Right forelimb (tissue), 1 donor: ENCODE data around the gene FRAT1.
A peak's percentile ranks its signal among the peaks of the same experiment; 100 is the strongest.
"Not testable (repeated sequence)": the region's sequence is repeated elsewhere in the genome, so short reads cannot be mapped to it uniquely, and the experiment has no call there.

ENCODE experiments used
- DNase-seq: peaks from one replicate; pipeline ENCODE4 v3.0.0-alpha.2; 2018

The FRAT1 gene, protein sequence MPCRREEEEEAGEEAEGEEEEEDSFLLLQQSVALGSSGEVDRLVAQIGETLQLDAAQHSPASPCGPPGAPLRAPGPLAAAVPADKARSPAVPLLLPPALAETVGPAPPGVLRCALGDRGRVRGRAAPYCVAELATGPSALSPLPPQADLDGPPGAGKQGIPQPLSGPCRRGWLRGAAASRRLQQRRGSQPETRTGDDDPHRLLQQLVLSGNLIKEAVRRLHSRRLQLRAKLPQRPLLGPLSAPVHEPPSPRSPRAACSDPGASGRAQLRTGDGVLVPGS

DNA sequence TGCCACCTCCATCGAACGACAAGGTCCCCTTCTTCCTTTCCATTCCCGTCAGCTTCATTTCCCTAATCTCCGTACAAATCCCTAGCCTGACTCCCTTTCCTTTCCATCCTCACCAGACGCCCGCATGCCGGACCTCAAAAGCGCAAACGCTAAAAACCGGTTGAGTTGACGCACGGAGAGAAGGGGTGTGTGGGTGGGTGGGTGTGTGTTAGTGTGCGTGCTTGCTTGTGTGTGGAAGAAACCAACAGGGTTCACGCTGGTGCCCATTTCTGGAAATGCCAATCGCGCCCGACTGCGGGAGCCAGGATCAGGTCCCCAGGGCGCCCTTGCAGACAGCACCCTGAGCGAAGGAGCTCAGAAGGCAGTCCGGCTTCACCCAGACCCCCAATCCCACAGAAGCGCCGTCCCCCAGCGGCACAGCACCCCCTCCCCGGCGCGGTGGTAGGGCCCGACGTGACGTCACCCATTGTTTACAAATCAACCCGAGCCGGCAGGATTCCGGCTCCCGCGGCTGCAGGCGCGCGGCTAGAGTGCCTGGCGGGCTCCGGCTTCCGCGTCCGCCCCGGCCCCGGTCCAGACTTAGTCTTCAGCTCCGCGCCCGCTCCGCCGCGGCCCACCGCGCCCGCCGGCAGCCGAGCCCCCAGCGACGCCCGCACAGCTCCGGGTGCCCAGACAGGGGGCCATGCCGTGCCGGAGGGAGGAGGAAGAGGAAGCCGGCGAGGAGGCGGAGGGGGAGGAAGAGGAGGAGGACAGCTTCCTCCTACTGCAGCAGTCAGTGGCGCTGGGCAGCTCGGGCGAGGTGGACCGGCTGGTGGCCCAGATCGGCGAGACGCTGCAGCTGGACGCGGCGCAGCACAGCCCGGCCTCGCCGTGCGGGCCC, at the start of gene FRAT1:
Gene FRAT1 (plus strand): TSS at position 500 of the 880 bp plus-strand sequence. CDS start 183 bp downstream, at position 683.
- DNase-seq = peak; percentile 96

DNA sequence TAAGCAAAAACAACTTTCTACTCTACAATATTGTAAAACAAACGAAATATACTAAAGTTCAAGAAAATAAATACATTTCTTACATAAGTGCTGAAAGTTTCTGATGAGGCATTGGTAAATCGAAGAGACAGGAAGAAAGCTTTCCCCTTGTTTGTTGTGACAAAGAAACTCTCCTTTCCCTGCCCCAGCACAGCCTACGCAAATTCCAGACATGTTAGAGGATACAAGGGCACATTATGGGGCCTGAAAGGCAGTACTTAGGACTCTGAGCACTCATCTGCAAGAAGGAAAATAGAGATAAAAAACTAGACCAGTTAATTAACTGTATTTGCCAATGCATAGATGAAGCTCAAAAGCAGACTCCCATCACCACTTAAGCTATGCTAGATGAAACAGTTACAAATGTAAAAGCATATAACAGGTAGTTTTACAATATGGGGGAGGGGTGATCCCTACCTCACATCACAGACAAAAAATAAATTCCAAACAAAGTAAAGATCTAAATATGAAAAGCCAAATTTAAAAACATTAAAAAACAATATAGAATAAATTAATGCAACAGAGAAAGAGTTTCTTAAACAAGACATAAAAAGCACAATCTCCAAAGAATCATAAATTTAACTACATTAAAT, 48.4 kb upstream of the FRAT1 start:
- DNase-seq = no peak

DNA sequence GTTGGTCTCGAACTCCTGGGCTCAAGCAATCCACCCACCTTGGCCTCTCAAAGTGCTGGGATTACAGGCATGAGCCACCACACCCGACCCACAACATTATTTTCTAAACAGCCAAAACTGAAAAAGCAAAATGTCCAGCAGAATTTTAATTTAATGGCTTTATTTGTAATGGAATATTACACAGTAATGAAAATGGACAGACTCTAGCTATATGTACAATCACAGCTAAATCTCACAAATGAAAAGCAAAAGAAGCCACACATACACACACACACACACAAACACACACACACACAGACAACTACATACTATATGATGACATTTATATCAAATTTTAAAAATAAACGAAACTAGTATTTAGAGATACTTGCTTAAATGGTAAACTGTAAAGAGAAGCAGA, 45.4 kb upstream of the FRAT1 start:
- DNase-seq = no peak

DNA sequence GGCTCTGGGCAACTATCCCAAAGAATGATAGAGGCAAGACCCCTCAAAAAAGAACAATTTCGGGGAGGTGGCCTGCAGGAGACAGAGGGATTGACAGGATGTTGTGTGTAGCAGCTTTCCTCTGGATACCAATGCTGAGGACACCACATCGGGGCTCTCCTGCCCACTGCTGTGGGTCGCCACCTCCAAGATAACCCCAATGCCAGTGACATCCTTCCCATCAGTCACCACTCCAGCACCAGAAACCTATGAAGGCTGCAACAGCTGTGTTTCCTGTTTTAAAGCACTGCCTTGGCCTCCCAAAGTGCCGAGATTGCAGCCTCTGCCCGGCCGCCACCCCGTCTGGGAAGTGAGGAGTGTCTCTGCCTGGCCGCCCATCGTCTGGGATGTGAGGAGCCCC, 44.2 kb upstream of the FRAT1 start:
- DNase-seq = no peak

DNA sequence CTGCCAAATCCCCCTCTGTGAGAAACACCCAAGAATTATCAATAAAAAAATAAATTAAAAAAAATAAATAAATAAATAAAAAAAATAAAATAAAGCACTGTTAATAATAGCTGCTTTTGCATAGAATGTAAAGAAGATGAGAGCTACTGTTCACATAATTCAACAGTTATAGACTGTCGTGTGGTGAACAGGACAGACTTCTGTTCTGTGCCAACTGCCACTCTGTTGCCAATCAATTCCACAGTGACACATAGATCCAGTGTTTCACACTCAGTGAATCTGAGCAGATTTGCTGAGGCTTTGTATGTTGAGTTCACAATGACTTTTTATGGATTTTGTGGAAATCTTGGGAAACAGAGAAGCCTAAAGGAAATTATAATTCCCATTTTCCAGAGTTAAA, 41.5 kb upstream of the FRAT1 start:
- no peak for DNase-seq

DNA sequence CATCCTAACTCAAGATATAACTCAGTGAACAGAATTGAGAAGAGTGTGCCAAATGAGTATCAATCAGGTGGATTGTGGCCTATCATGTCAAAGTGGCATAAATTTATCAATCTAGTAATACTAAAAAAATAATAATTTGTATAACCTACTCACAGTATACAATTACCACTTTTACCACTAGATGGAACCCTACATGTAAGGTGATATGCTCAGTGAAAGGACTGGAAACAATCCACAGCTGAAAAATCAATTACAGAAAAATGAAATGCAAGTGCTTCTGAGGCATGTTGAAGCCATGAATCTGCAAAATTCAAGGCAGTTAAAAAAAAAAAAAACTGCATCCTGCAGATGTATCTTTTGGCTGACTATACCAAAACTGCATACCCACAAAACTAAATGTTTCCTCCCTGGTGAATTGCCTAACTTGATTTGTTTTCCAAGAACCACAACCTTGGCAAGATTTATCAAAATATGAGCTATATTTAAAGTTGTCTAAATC, 40.5 kb upstream of the FRAT1 start:
- DNase-seq = no peak

DNA sequence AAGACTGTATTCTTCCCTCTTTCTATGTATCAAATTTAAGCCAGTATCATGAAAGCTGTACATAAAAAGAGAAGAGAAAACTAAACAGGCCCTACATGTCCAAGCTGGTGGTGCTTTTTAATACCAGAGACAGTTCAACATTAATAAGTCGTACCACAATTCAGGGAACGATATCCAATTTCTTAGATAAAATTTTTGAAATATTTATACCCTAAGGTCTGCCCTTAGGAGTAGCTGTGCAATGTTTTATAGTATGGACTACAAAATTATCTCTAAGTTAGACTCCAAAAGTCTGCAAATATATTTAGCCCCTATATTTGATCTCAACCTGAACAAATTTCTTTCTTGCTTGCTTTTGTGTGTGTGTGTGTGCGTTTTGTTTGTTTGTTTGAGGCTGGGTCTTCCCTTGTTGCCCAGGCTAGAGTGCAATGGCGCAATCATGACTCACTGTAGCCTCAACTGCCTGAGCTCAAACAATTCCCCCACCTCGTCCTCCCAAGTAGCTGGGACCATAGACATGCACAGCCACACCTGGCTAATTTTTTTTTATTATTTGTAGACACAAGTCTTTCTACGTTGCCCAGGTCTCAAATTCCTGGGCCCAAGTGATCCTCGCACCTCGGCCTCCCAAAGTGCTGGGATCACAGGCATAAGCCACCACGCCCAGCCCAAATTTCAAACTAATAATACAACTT, 39.8 kb upstream of the FRAT1 start:
- DNase-seq = no peak

DNA sequence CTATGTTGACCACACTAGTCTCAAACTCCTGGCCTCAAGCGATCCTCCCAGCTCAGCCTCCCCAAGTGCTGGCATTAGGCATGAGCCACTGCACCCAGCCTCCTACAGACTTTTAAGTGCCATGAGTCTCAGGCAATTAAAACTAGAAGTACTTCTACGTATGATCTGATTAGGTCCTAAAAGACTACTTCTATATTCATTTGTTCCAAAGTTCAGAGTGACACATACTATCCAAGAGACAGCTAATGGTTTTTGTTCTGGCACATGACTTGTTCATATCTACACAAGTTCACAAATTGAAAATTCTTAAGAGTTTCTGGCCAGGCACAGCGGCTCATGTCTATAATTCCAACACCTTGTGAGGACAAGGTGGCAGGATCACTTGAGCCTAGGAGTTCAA, 38.3 kb upstream of the FRAT1 start:
- no peak for DNase-seq

DNA sequence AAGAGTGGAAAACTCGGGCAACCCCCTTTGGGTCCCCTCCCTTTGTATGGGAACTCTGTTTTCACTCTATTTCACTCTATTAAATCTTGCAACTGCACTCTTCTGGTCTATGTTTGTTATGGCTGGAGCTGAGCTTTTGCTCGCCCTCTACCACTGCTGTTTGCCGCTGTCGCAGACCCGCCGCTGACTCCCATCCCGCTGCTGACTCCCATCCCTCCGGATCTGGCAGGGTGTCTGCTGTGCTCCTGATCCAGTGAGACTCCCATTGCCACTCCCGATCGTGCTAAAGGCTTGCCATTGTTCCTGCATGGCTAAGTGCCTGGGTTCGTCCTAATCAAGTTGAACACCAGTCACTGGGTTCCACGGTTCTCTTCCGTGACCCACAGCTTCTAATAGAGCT, 29.0 kb upstream of the FRAT1 start:
- not testable (repeated sequence) for DNase-seq

DNA sequence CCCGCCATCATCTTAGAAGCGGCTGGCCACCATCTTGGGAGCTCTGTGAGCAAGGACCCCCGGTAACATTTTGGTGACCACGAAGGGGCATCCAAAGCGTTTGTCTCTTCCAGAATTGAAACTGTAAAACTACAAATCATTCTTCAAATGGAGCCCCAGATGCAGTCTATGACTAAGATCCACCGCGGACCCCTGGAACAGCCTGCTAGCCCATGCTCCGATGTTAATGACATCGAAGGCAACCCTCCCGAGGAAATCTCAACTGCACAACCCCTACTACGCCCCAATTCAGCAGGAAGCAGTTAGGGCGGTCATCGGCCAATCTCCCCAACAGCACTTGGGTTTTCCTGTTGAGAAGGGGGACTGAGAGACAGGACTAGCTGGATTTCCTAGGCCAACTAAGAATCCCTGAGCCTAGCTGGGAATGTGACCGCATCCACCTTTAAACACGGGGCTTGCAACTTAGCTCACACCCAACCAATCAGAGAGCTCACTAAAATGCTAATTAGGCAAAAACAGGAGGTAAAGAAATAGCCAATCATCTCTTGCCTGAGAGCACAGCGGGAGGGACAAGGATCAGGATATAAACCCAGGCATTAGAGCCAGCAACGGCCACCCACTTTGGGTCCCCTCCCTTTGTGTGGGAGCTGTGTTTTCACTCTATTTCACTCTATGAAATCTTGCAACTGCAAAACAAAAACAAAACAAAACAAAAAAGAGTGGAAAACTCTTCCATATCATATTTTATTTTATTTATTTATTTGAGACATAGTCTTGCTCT, 28.3 kb upstream of the FRAT1 start:
- not testable (repeated sequence) for DNase-seq

DNA sequence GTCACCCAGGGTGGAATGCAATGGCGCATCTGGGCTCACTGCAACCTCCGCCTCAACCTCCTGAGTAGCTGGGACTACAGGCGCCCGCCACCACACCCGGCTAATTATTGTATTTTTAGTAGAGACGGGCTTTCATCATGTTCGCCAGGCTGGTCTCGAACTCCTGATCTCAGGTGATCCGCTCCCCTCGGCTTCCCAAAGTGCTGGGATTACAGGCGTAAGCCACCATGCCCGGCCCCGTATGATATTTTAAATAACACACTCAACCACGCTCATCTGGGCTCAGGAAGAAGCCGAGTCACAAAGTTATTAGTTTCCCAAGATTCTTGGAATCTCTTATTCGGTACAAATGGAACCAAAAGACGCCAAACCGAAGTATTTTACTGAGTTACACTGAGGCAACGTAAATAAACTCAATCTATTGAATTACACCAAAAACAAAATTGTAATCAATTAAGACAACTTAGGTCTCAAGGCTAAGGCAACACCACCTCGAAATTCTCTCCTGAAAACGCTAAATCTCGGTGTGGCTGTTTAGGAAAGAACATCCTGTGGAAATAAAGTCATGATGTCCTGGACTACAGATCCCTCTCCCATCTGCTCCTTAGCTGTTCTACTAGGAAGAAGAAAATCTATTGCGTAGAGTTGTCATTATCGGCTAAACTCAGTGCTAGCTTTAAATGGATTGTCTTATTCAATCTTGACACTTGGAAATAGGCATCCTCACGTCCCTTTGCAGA, 27.5 kb upstream of the FRAT1 start:
- DNase-seq = no peak

DNA sequence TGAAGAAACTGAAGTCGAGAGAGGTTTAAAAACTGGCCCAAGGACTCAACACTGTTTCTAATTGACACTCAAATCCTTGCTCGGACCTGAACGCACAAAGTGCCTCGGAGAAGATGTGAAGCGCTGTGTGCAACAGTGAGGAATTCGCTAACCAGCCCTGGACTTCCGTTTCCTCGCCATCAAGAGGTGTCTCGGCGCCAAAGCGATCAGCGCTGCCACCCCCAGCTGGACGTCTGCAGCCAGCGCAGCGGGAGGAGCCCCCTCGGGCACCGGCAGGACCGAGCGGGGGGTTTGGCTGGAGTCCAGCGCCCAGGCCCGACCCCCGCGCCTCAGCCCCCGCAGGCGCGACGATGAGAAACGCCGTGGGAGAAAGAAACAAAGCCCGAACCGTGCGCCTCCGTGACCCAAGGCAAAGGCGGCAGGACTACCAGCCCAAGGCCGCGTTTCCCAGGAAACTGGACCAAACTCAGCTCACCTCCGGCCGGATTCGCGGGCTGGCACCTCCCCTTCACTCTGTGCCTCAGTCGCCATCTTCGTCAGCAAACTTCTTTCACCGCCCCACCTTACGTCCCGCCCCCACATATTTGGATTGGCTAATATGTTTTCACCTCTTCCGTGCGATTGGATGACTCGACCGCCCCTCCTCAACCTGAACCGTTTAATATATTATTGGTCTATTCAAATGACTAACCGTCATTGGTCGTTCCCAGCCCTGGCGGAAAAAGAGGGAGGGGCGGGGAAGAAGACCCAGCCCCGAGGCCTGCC, 26.8 kb upstream of the FRAT1 start, which contains the start of gene ARHGAP19:
Gene ARHGAP19 (minus strand): TSS at position 541 of the 765 bp plus-strand sequence. CDS start 10 bp downstream, at position 531.
- DNase-seq = peak; percentile 93

DNA sequence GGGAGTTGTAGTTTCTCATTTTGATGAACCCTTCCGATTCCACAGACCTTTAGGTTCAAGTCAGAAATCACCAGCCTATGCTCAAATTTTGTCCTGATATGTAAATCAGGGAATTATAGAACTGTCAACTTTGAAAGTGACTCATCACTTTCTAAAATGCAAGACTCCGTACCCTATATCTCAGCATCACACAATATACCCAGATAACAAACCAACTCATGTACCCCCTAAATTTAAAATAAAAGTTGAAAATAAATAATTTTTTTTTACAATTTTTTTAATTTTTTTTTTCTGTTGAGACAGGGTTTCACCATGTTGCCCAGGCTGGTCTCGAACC, 26.2 kb upstream of the FRAT1 start:
- DNase-seq = no peak

DNA sequence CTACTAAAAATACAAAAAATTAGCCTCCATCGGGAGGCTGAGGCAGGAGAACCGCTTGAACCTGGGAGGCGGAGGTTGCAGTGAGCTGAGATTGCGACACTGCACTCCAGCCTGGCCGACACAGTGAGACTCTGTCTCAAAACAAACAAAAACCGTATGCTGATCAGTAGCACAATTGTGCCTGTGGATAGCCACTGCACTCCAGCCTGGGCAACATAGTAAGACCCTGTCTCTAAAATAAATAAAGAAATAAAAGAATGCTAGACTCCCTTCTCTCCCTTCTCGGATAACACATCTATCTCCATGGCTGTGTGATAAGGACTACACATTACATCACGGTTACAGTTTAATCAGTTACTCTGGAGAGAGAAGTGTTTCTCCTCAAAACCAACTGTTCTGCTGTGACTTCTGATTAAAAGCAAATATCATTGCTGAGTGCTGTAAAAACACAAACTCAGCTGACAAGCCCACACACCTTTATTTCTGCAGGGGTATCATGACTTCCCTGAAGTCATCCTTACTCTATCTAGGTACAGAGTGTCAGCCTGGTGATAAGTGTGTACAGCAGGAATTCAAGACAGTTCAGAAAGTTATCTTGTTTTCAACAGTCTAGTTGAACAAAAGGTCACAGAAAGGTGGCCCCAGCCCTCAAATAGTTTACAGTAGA, 21.4 kb upstream of the FRAT1 start:
- DNase-seq = no peak

DNA sequence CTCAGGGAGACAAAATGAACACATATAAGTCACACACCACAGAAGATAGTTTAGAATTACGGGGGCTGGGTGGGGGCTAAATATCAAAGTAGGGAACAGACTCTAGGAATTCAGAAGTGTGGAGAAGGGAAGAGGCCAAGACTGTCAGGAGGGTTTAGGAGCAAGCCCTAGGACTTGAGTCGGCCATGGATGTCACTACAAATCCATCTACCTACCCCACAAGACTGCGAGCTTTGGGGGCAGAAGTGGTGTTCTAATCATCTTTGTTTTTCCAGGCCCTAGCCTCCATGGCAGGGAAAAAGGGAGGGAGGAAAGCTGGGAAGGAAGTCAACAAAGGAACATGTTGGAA, 20.9 kb upstream of the FRAT1 start:
- DNase-seq = no peak

DNA sequence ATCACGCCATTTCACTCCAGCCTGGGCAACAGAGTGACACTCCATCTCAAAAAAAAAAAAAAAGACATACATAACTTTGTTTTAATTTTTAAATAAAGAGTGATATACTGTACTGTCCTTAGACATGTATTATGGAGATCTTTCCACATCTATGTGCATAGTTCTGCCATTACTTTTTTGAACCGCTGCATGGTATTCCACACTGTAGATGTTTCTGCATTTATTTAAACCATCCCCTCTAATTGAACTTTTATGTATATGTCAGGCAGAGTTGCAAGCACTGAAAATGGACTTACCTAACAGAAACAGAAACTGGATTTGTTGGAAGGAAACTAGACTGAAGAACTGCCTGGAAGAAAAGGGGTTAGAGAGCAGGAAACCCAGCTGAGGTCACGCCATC, 18.1 kb upstream of the FRAT1 start:
- DNase-seq = no peak

DNA sequence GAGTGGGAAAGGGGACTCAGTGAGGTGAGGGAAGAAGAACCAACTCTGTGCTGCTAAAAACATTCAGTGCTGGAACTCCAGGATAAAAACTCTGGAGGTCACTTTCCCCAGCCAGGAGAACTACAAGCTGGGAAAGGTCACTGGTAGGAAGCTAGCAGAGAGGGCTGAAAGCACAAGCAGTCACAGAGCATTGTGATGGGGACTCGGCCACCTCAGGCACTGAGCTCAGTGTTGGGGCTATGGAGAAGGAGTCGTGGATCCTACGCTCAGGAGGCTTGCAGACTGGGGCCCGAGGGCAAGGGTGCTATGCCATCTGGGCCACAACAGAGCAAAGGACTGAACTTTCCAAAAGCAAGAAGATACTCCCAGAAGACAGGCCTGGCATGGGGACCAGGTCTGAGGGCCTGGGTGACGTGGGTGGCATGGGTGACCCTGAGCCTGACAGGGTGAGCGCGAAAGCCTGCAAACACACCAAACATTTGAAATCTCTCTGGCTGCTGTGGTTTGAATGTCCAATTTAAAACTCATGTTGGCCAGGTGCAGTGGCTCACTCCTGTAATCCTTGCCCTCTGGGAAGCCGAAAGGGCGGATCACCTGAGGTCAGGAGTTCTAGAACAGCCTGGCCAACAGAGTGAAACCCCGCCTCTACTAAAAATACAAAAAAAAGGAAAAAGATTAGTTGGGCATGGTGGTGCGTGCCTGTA, 16.8 kb upstream of the FRAT1 start:
- DNase-seq = no peak

DNA sequence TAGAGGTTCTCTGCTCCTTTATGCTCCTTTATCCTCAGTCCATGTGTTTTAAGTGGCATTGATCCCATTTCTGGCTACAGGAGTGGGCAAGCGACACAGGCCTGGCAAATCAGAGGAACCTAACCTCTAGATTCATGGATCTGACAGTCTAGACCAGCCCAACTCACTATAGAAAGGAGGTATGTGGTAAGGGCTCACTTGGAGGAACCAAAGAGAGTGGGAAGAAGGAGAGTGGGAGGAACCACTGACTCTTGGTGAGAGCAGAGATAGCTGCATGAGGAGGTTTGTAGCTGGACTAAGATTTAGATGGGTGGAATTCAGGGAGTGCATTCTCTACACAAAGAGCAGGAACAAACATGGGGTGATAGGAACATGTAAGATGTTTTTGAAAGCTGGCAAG, 11.6 kb upstream of the FRAT1 start:
- no peak for DNase-seq
